ENCODE measurements around the gene ACVR1B. TPM values are rescaled to one million over a fixed set of nuclear protein-coding genes. Genes with fewer than 3 reads are reported as not detected.

Gene ACVR1B
- total RNA-seq, 1 donor from 2014 or later, result 15.1 TPM

- DNase-seq (ENCODE audit: low read depth), result no peak
- Histone ChIP-seq H3K4me3 (ENCODE audit: low read depth, low read length) (no peak overlapping the region), H3K27me3 (ENCODE audit: control insufficient read depth, insufficient read depth, low read length) (no peaks in the 10 kb centered on the region), H3K36me3 (ENCODE audit: control insufficient read depth, insufficient read depth, low read length) (no peaks in the 10 kb centered on the region)
- TF ChIP-seq, protein P1, sequence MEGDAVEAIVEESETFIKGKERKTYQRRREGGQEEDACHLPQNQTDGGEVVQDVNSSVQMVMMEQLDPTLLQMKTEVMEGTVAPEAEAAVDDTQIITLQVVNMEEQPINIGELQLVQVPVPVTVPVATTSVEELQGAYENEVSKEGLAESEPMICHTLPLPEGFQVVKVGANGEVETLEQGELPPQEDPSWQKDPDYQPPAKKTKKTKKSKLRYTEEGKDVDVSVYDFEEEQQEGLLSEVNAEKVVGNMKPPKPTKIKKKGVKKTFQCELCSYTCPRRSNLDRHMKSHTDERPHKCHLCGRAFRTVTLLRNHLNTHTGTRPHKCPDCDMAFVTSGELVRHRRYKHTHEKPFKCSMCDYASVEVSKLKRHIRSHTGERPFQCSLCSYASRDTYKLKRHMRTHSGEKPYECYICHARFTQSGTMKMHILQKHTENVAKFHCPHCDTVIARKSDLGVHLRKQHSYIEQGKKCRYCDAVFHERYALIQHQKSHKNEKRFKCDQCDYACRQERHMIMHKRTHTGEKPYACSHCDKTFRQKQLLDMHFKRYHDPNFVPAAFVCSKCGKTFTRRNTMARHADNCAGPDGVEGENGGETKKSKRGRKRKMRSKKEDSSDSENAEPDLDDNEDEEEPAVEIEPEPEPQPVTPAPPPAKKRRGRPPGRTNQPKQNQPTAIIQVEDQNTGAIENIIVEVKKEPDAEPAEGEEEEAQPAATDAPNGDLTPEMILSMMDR (IDR thresholded peaks at IDR 0.05; ENCODE audit: insufficient read depth, low read length, poor library complexity, severe bottlenecking), result no peak
These were observed 10.3 kb downstream of the ACVR1B start for GRCh38 chr12:51961834-51962233.

GRCh38 chr12:51962737-51963136, 11.2 kb downstream of the ACVR1B start:
- TF ChIP-seq, protein P1 (IDR thresholded peaks at IDR 0.05; ENCODE audit: insufficient read depth, low read length, poor library complexity, severe bottlenecking), result no peak
- no peaks in the 10 kb centered on the region for H3K36me3 ChIP-seq (ENCODE audit: control insufficient read depth, insufficient read depth, low read length)
- H3K4me3 ChIP-seq (ENCODE audit: low read depth, low read length), result no peak overlapping the region
- no peaks in the 10 kb centered on the region for H3K27me3 ChIP-seq (ENCODE audit: control insufficient read depth, insufficient read depth, low read length)
- no peak for DNase-seq (ENCODE audit: low read depth)

- no peaks in the 10 kb centered on the region for H3K27me3 ChIP-seq (ENCODE audit: control insufficient read depth, insufficient read depth, low read length)
- DNase-seq (ENCODE audit: low read depth), result no peak
- TF ChIP-seq, protein P1 (IDR thresholded peaks at IDR 0.05; ENCODE audit: insufficient read depth, low read length, poor library complexity, severe bottlenecking), result no peak
- no peak overlapping the region for H3K4me3 ChIP-seq (ENCODE audit: low read depth, low read length)
- H3K36me3 ChIP-seq (ENCODE audit: control insufficient read depth, insufficient read depth, low read length), result no peaks in the 10 kb centered on the region
These were observed 12.0 kb downstream of the ACVR1B start for GRCh38 chr12:51963477-51963876.

- TF ChIP-seq, protein P1 (IDR thresholded peaks at IDR 0.05; ENCODE audit: insufficient read depth, low read length, poor library complexity, severe bottlenecking), result no peak
- H3K36me3 ChIP-seq (ENCODE audit: control insufficient read depth, insufficient read depth, low read length), result no peaks in the 10 kb centered on the region
- no peak for DNase-seq (ENCODE audit: low read depth)
- no peak overlapping the region for H3K4me3 ChIP-seq (ENCODE audit: low read depth, low read length)
- no peaks in the 10 kb centered on the region for H3K27me3 ChIP-seq (ENCODE audit: control insufficient read depth, insufficient read depth, low read length)
These were observed 18.1 kb downstream of the ACVR1B start for GRCh38 chr12:51969643-51970042.

GRCh38 chr12:51970904-51971646, 19.6 kb downstream of the ACVR1B start:
- no peak overlapping the region for H3K4me3 ChIP-seq (ENCODE audit: low read depth, low read length)
- peak; percentile 52 for DNase-seq (ENCODE audit: low read depth)

More at GRCh38 chr12:51970904-51971646, 19.6 kb downstream of the ACVR1B start:
- TF ChIP-seq, protein P1 (IDR thresholded peaks at IDR 0.05; ENCODE audit: insufficient read depth, low read length, poor library complexity, severe bottlenecking), result peak; percentile 92
- Histone ChIP-seq H3K36me3 (ENCODE audit: control insufficient read depth, insufficient read depth, low read length) (peaks cover 2% of the 10 kb centered on the region), H3K27me3 (ENCODE audit: control insufficient read depth, insufficient read depth, low read length) (no peaks in the 10 kb centered on the region)

Data from kidney epithelial cell (primary cell).